NT2/D1 (cell line): ENCODE results near the gene NPLOC4.

Experiments
- SUZ12 ChIP-seq: IDR thresholded peaks from 2 replicates; pipeline ENCODE4 v1.6.1; 2011; ENCODE audit not compliant: insufficient read length, insufficient read depth; ENCODE audit errors: extremely low read depth
- YY1 ChIP-seq: IDR thresholded peaks from 2 replicates; pipeline ENCODE4 v1.6.1; 2011; ENCODE audit not compliant: insufficient read length, insufficient read depth
- ZNF274 ChIP-seq: IDR thresholded peaks from 2 replicates; pipeline ENCODE4 v1.6.1; 2011; ENCODE audit warnings: mild to moderate bottlenecking, low read depth, low read length

DNA sequence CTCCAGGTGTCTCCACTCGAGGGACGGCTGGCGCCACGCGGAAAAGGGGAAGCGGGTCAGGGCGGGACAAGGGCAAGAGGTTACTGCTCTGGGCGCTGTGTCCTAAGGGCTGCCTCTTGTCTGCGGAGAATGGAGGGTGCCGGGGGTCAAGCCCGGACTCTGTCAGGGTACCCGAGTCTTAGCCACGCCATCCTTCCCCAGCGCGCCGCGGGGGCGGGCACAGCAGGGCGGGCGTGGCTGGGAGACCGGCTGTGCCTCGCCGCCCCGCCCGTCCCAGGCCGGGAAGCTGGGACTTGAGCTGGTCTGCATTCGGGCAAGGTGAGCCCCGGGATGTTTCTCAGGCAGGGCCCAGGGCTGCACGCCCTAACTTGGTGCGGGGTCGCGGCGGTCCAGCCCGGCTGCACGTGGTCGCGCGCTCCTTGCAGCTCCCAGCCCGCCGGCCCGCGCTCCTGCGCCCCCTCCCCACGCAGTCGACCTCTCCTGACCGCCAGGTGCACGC is 118.1 kb downstream of the NPLOC4 start:
- TF ChIP-seq ZNF274 (no peak), YY1 (no peak), SUZ12 (no peak)
